PC-3 (cell line): ENCODE results near the gene GBX2.

Experiments
- CTCF ChIP-seq: fragments of 300-600 bp; sonication (generic); conservative IDR thresholded peaks from 2 replicates; pipeline ENCODE4 v1.5.1; 2017; ENCODE audit warnings: antibody characterized with exemption, low read depth, mild to moderate bottlenecking, low read length
- EZH2 ChIP-seq: fragments of 300-600 bp; sonication (generic); IDR thresholded peaks from one replicate; pipeline ENCODE4 v1.6.1; 2017; ENCODE audit warnings: antibody characterized with exemption, mild to moderate bottlenecking, low read length; ENCODE audit not compliant: unreplicated experiment
- EZH2phosphoT487 ChIP-seq: fragments of 300-600 bp; sonication (generic); IDR thresholded peaks from 2 replicates; pipeline ENCODE4 v1.6.1; 2018; ENCODE audit warnings: mild to moderate bottlenecking, antibody characterized with exemption, low read length, borderline replicate concordance

GRCh38 chr2:236157815-236158498 is 10.2 kb downstream of the GBX2 start:
- TF ChIP-seq CTCF (no peak), EZH2 (no peak), EZH2phosphoT487 (no peak)
